ENCODE measurements around the gene RAB44. TPM values are rescaled to one million over a fixed set of nuclear protein-coding genes. Genes with fewer than 3 reads are reported as not detected.

The RAB44 gene
- total RNA-seq, 1 experiment from 2014 or later = not detected

GRCh38 chr6:36759148-36759759, 61.6 kb downstream of the RAB44 start:
- no peak overlapping the region for H3K4me2 ChIP-seq (ENCODE audit: insufficient read depth, insufficient read length, low read length)

More at GRCh38 chr6:36759148-36759759, 61.6 kb downstream of the RAB44 start:
- Mint-ChIP-seq H3K4me3 (peak overlapping the region in 1 of 2 experiments; percentile 41; a peak in 1 of 5 replicates), H3K9me3 (no peaks in the 10 kb centered on the region), H3K27ac (no peak overlapping the region), H3K36me3 (ENCODE audit: insufficient read depth in 1 of 3, low read depth in 3 of 3) (no peaks in the 10 kb centered on the region), H3K4me1 (peaks cover 14 to 23% of the 10 kb centered on the region in 2 experiments), H3K27me3 (ENCODE audit: low read depth) (peaks cover 2% of the 10 kb centered on the region)
- no peak overlapping the region for H2BK12ac ChIP-seq (ENCODE audit: insufficient read length, low read depth, low read length)
- H4K5ac ChIP-seq (ENCODE audit: insufficient read length, low read depth, low read length) = no peak overlapping the region
- no peak overlapping the region for H4K8ac ChIP-seq (replicated peaks; ENCODE audit: insufficient read length, low read depth, low read length)
- no peaks in the 10 kb centered on the region for H3K4me1 ChIP-seq (ENCODE audit: insufficient read depth, low read length)
- no peak overlapping the region for H3K18ac ChIP-seq (ENCODE audit: insufficient read length, low read depth, low read length)
- H3K79me2 ChIP-seq (ENCODE audit: insufficient read depth, low read length) = no peaks in the 10 kb centered on the region
- H3K27me3 ChIP-seq (ENCODE audit: insufficient read depth, low read length) = no peaks in the 10 kb centered on the region
- no peaks in the 10 kb centered on the region for H3K79me1 ChIP-seq (ENCODE audit: insufficient read depth, low read depth, low read length, poor library complexity, severe bottlenecking)
- no peak overlapping the region for H2AFZ ChIP-seq (ENCODE audit: low read length)
- H3K23me2 ChIP-seq (ENCODE audit: insufficient read length, low read depth, low read length, poor library complexity, severe bottlenecking) = no peaks in the 10 kb centered on the region
- no peak overlapping the region for H2AK5ac ChIP-seq (ENCODE audit: insufficient read length, low read length)
- H4K91ac ChIP-seq (ENCODE audit: insufficient read length, low read depth, low read length) = no peak overlapping the region
- H3T11ph ChIP-seq (ENCODE audit: low read length) = no peak overlapping the region
- no peak overlapping the region for H2BK20ac ChIP-seq (ENCODE audit: low read depth, low read length, poor library complexity, severe bottlenecking)
- H2BK15ac ChIP-seq (ENCODE audit: low read depth, low read length) = no peak overlapping the region
- H4K20me1 ChIP-seq (ENCODE audit: control insufficient read depth, insufficient read depth, insufficient read length) = no peaks in the 10 kb centered on the region
- H3K23ac ChIP-seq (ENCODE audit: insufficient read length, low read depth, low read length) = no peak overlapping the region
- H3K56ac ChIP-seq (ENCODE audit: insufficient read length, low read depth, low read length) = no peak overlapping the region
- no peak overlapping the region for H2BK120ac ChIP-seq (ENCODE audit: low read depth, low read length, poor library complexity, severe bottlenecking)
- no peak overlapping the region for H3K14ac ChIP-seq (ENCODE audit: insufficient read depth, low read length)
- H3K9ac ChIP-seq (ENCODE audit: extremely low read depth, insufficient read length, low read length) = no peak overlapping the region
- DNase-seq = peak; percentile 88
- no peak overlapping the region for H3K27ac ChIP-seq (ENCODE audit: insufficient read length, low read depth, low read length)
- H3K4ac ChIP-seq (ENCODE audit: low read depth, low read length) = no peak overlapping the region
- peak; percentile 95 for TF ChIP-seq CTCF (conservative IDR thresholded peaks at IDR 0.05)
- no CpG with 5 or more reads among the region's 8 CpGs for WGBS (ENCODE audit: extremely low coverage, insufficient read length, low lambda C conversion rate)
- no peaks in the 10 kb centered on the region for H3K9me3 ChIP-seq (ENCODE audit: control insufficient read depth, low read depth, low read length)
- no peak overlapping the region for H2BK5ac ChIP-seq (ENCODE audit: insufficient read length, low read length)
